Measurements from ENCODE around the gene PCBP3.

Gene PCBP3

DNA sequence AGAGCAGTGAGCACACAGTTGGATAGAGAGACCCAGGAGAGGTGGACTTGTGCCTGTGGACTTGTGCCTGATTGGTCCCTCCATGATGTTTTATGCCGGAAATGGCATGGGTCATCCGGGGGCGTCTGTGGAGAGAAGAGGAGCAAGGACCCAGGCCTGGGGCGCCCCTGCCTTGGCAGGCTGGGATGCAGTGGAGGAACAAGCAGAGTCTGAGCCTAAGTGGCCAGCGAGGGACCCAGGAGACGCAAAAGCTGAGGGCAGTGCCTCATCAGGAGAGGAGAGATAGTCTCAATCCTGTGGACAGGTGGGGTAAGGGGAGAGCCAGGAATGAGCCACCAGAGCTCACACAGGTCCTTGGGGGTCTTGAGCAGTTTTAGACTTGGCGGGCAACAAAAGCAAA lies 146.9 kb downstream of the PCBP3 start:
- no peaks in the 10 kb centered on the region for H3K36me3 ChIP-seq (ENCODE audit: low read length)
- no peak overlapping the region for H3K4me2 ChIP-seq (ENCODE audit: low read depth, low read length, poor library complexity, severe bottlenecking)
- H3F3A ChIP-seq (ENCODE audit: insufficient read depth): no peaks in the 10 kb centered on the region
- no peaks in the 10 kb centered on the region for H3K79me2 ChIP-seq (ENCODE audit: insufficient read depth, low read length)
- H3K27me3 ChIP-seq (ENCODE audit: low read length): no peaks in the 10 kb centered on the region
- H3K9me3 ChIP-seq (ENCODE audit: insufficient read depth, low read length): no peaks in the 10 kb centered on the region
- TF ChIP-seq, protein P1, sequence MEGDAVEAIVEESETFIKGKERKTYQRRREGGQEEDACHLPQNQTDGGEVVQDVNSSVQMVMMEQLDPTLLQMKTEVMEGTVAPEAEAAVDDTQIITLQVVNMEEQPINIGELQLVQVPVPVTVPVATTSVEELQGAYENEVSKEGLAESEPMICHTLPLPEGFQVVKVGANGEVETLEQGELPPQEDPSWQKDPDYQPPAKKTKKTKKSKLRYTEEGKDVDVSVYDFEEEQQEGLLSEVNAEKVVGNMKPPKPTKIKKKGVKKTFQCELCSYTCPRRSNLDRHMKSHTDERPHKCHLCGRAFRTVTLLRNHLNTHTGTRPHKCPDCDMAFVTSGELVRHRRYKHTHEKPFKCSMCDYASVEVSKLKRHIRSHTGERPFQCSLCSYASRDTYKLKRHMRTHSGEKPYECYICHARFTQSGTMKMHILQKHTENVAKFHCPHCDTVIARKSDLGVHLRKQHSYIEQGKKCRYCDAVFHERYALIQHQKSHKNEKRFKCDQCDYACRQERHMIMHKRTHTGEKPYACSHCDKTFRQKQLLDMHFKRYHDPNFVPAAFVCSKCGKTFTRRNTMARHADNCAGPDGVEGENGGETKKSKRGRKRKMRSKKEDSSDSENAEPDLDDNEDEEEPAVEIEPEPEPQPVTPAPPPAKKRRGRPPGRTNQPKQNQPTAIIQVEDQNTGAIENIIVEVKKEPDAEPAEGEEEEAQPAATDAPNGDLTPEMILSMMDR (IDR thresholded peaks at IDR 0.05; ENCODE audit: insufficient read depth, low read length, poor library complexity, severe bottlenecking): no peak
- TF ChIP-seq EZH2phosphoT487 (conservative IDR thresholded peaks at IDR 0.05; ENCODE audit: low read length): no peak
- H3K9ac ChIP-seq (ENCODE audit: low read length): no peak overlapping the region
- H2AFZ ChIP-seq (ENCODE audit: low read depth, low read length, severe bottlenecking): no peak overlapping the region
- no peak overlapping the region for H3K4me3 ChIP-seq (ENCODE audit: insufficient read depth, low read length, poor library complexity, severe bottlenecking)
- no peaks in the 10 kb centered on the region for H3K9me2 ChIP-seq (replicated peaks; ENCODE audit: insufficient read depth, low read length)
- no peaks in the 10 kb centered on the region for H4K20me1 ChIP-seq (ENCODE audit: low read depth, low read length)
- no peak overlapping the region for H3K27ac ChIP-seq (ENCODE audit: low read depth, low read length)

DNA sequence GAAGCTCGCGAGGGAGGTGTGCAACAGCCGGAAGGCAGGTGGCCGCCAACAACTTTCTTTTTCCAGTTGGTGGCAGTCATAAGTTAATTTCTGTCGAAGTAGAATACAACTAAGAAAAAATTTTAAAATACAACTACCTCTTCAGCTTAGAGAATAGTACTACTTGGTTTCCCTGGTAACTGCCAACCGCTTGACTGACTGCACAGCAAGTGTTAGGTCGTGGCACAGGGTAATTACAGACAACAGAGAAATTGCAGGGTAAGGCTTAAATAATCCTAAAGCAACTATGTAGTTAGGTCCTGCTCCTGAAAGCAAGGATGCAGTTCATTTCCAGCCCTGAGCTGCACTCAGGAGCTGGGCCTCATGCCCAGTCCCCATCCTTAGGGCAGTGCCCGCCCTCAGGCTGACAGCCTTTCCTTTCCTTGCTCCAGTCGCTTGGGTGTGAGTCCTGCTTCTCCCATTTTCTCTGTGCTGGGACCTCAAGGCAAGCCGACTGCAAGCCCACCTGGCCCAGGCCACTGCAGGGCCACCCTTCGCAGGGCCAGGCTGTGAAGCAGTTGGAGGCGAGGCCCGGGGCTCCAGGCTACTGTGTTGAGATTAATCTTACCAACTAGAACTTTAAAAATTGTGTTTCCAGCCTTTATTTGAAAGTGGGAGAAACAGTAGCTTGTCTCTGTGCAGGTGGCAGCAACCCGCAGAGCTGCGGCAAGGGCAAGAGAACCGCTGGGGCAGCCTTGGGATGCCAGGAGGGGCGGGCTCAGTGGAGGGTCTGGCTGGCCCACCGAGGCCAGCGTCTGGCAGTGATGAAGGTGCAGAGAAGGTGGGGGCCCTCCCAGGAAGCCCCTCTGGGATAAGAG lies 148.3 kb downstream of the PCBP3 start:
- no peak for TF ChIP-seq EZH2phosphoT487 (conservative IDR thresholded peaks at IDR 0.05; ENCODE audit: low read length)
- TF ChIP-seq, protein P1 (IDR thresholded peaks at IDR 0.05; ENCODE audit: insufficient read depth, low read length, poor library complexity, severe bottlenecking): no peak
- Histone ChIP-seq H2AFZ (ENCODE audit: low read depth, low read length, severe bottlenecking) (no peak overlapping the region), H3F3A (ENCODE audit: insufficient read depth) (no peaks in the 10 kb centered on the region), H3K36me3 (ENCODE audit: low read length) (no peaks in the 10 kb centered on the region), H3K9me2 (replicated peaks; ENCODE audit: insufficient read depth, low read length) (no peaks in the 10 kb centered on the region), H3K27me3 (ENCODE audit: low read length) (no peaks in the 10 kb centered on the region), H4K20me1 (ENCODE audit: low read depth, low read length) (no peaks in the 10 kb centered on the region), H3K9me3 (ENCODE audit: insufficient read depth, low read length) (no peaks in the 10 kb centered on the region), H3K79me2 (ENCODE audit: insufficient read depth, low read length) (no peaks in the 10 kb centered on the region), H3K4me3 (ENCODE audit: insufficient read depth, low read length, poor library complexity, severe bottlenecking) (no peak overlapping the region), H3K27ac (ENCODE audit: low read depth, low read length) (no peak overlapping the region), H3K4me2 (ENCODE audit: low read depth, low read length, poor library complexity, severe bottlenecking) (no peak overlapping the region), H3K9ac (ENCODE audit: low read length) (no peak overlapping the region)

DNA sequence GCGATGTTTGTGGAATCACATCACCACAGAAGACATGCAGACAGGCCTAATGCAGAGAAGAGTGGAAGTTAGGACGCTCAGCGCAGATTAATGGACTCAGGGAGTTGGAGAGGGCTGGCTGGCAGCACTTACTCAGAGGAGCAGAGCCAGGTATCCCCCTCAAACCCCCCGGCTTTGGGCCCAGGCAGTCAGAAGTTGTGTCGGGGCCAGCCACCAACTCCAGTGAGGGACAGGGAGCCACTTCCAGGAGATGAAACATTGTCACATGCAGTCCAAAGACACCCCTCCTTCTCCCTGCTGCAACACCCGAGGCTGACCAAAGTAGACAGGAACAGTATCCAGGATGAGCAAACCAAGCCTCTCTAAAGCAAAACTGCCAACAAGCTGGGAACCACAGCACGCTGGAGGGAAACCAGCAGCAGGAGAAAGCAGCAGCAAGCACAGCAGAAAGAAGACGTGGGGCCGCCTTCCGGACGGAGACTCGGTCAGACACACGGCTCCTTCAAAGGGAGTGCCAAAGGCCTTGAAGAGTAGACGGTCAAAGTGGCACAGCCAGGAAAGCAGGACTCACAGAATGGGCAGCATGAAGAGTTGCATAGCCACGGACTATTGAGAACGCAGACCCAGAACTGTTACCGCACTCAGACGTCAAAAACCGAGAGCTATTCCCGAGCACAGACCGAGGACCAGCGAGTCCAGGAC lies 149.3 kb downstream of the PCBP3 start:
- Histone ChIP-seq H3F3A (ENCODE audit: insufficient read depth) (no peaks in the 10 kb centered on the region), H3K9ac (ENCODE audit: low read length) (no peak overlapping the region), H3K27ac (ENCODE audit: low read depth, low read length) (no peak overlapping the region), H3K9me2 (replicated peaks; ENCODE audit: insufficient read depth, low read length) (no peaks in the 10 kb centered on the region), H3K36me3 (ENCODE audit: low read length) (no peaks in the 10 kb centered on the region), H3K9me3 (ENCODE audit: insufficient read depth, low read length) (no peaks in the 10 kb centered on the region), H2AFZ (ENCODE audit: low read depth, low read length, severe bottlenecking) (no peak overlapping the region), H4K20me1 (ENCODE audit: low read depth, low read length) (no peaks in the 10 kb centered on the region), H3K4me2 (ENCODE audit: low read depth, low read length, poor library complexity, severe bottlenecking) (no peak overlapping the region), H3K4me3 (ENCODE audit: insufficient read depth, low read length, poor library complexity, severe bottlenecking) (no peak overlapping the region), H3K27me3 (ENCODE audit: low read length) (no peaks in the 10 kb centered on the region), H3K79me2 (ENCODE audit: insufficient read depth, low read length) (no peaks in the 10 kb centered on the region)
- TF ChIP-seq, protein P1 (IDR thresholded peaks at IDR 0.05; ENCODE audit: insufficient read depth, low read length, poor library complexity, severe bottlenecking): no peak
- TF ChIP-seq EZH2phosphoT487 (conservative IDR thresholded peaks at IDR 0.05; ENCODE audit: low read length): no peak

Data from SU-DHL-6 (cell line).